Globus pallidus (tissue), 1 donor: Measurements from ENCODE around the gene IL1RL2.

Source experiments
- DNase-seq: peaks from one replicate; pipeline ENCODE4 v3.0.0-alpha.2; 2015; ENCODE audit warnings: low spot score

Gene IL1RL2

DNA sequence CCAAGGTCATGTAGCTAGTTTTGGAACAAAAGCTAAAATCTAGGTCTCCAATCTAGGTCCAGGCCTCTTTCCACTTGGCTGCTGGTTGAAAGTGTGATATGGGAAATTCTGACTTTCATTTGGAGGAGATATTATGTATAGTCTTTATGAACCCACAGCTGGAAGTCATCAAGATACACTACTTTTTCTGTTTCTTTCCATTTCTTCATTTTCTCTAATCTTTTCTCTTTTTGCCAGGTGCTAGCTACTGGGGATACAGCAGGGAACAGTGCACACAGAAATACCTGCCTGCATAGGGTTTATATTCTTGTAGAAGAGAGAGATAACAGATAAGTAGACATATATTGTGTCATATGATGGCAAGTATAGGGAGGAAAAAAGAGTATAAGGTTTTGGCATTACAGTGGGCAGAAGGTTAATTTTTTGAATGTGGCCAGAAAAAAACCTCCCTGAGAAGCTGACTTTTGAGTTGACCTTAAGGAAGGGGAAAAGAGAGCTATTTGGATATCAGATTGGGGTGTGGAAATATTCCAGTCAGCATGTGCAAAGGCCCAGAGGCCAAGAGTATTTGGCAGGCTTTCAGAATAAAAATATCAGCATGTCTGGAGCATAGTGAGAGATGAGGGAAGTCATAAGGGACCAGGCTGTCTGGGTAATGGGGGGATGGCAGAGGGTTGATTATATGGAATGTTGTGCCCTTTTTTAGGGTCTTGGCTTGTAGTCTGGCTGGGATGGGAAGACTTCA lies 28.6 kb upstream of the IL1RL2 start:
- no peak for DNase-seq

GRCh38 chr2:102159295-102159694 lies 27.5 kb upstream of the IL1RL2 start:
- DNase-seq, result no peak

- peak; percentile 13 for DNase-seq
These were observed 20.5 kb upstream of the IL1RL2 start for GRCh38 chr2:102166189-102166845.

- DNase-seq, result no peak
These were observed 18.6 kb upstream of the IL1RL2 start for GRCh38 chr2:102168026-102168771.

DNA sequence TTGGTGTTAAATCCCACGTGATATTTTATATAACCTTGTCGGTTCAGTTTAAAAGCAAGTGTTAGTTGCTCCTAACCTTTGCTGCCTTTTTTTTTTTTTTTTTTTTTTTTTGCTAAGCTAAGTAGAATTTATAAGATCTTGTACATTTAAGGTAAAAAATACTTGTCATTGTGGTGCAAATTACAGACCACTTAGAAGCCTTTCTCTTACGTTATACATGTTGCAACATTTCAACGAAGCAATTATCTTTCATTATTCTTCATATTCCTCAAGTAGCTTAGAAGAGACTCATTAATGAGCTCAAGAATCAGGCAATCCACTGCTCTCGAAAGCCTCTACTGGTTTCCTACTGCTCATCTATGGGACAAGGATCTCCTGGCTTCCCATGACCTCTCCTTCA lies 14.9 kb upstream of the IL1RL2 start:
- no peak for DNase-seq

GRCh38 chr2:102172745-102173144 lies 14.1 kb upstream of the IL1RL2 start:
- DNase-seq, result no peak

GRCh38 chr2:102176172-102176571 lies 10.7 kb upstream of the IL1RL2 start:
- no peak for DNase-seq

- no peak for DNase-seq
These were observed 8.9 kb upstream of the IL1RL2 start for GRCh38 chr2:102177814-102178478.

DNA sequence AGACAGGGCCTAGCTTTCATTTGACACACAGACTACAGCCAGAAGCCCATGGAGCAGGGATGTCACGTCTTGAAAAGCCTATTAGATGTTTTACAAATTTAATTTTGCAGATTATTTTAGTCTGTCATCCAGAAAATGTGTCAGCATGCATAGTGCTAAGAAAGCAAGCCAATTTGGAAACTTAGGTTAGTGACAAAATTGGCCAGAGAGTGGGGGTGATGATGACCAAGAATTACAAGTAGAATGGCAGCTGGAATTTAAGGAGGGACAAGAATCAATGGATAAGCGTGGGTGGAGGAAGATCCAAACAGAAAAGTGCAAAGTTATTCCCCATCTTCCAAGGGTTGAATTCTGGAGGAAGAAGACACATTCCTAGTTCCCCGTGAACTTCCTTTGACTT lies 7.8 kb upstream of the IL1RL2 start:
- no peak for DNase-seq

- DNase-seq, result no peak
These were observed 6.8 kb upstream of the IL1RL2 start for GRCh38 chr2:102179788-102180686.

DNA sequence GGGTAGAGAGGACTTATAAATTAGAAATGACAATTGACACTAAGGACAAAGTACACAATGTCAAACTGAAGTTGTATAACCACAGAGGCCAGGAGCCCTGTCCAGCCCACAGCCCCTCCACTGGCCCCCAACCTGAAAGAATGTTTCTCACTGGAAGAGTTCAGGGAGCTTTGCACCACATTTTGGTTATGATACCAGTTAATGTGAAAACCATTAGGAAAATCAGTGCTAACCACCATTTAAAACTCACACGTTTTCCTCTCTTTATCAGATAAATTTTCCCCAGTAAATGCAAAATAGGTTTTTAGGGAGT lies 6.2 kb upstream of the IL1RL2 start:
- no peak for DNase-seq

DNA sequence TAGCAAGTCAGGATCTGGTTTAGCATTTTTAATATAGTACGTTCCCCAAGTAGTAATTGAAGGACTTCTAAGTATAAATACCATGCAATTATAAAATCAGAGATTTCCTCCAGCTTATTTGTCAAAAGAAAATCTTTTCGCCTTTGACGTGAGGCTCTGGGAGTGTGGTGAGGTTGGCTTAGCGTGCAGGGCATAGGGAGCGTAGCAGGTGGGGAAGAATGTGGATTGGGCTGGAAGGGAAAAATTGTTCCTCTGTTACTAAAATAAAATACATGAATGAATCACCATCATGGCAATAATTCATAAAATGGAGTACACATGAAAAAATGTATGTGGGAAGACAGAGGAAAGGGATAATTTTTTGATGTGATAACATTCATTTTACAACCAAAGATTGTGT lies 5.4 kb upstream of the IL1RL2 start:
- no peak for DNase-seq

DNA sequence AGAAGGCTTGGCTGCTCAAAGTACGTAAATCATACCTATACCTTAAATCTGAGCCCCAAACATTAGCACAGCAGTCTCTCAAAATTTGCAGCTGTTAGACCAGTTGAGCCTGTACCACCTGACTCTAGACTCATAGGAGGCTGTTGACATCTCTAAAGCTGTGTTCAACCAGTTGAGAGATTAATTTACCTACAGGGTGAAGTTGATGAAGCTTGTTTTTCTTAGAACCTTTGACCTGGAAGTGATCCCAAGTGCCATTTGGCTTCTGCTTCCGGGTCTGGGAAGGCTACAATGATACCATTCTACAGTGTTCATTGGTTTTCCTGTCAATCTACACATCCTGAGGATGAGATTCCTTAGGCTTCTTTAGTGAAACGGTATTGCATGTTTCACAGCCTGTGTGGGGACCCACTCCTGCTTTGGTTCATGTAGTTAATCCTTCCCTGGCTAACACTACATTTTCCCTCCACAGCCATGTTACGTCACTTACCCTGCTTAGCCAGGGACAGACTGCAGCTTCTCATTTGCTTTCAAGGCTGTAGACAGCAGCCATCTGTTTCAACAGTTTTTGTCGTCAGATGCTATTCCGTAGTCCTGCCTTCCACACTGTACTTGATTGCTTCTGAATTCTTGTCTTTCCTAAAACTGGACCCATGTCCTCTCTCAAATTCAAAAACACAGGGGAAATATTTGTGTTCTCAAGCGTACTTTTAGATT lies 4.7 kb upstream of the IL1RL2 start:
- no peak for DNase-seq

DNA sequence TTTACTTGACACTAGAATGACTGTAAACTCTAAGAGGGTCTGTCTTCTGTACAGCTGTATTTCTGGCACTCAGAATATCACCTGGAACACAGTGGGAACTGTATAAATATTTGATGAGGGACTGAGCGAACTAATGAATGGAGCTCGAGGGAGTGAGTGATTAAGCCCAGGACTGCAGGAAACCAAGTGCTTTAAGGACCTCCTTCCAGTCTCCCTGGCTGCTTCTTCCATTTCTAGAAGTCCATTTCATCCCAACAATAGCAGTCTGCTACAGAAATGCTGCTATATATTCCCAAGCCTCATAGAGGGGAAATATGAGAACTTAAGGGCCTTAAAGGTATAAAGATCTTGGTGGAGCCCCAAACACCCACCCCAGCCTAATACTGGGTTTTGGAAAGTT lies 2.8 kb upstream of the IL1RL2 start:
- DNase-seq, result no peak

DNA sequence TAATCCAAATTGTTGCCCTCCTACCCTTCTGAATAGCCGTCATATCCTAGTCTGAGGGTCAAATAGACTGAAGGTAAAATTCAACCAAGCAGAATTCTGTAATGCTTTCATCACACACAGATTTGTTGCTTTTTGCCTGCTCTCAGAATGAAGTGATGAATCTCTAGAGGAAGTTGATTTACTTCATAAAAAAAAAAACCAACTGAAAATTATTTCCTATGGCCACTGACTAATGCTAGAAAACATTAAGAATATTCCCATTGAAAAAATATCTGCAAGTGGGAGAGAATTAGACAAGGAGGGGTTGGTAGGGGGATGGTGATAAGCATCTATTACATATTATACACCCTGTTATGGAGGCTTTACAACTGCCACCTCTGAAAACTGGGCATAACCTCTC lies 2.3 kb upstream of the IL1RL2 start:
- DNase-seq, result no peak

- DNase-seq, result peak; percentile 3
These were observed 1.5 kb upstream of the IL1RL2 start for GRCh38 chr2:102185347-102185746.

GRCh38 chr2:102187496-102188150 lies 800 bp downstream of the IL1RL2 start:
- DNase-seq, result peak; percentile 16

DNA sequence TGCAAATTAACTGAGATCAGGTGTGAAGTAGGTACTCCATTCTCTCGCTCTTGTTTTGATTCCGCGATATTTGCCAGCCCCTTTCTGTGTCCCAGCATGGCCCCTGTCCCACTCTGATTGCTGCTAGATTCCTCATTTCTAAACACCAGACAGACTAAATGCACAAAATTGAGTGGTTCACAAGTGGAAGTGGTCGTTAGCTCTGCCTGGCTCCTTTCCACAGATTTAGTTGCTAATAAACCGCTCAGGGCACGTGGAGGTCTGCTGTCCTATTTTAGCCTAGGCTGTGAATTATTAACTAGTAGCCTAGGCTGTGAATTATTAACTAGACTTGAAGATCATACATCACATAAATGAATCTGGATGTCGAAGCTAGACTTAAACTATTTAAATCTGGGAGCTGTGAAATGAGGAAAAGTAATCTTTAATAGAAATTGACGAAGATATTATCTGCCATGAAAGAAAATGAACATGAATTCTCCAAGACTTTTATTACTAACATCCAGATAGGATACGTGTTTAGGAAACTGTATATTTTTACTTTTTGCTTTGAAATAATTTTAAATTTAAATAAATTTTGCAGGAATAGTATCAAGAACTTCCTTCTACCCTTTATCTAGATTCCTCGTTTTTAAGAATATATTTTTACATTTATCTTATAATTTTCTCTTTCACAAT lies 3.7 kb downstream of the IL1RL2 start:
- DNase-seq, result no peak

DNA sequence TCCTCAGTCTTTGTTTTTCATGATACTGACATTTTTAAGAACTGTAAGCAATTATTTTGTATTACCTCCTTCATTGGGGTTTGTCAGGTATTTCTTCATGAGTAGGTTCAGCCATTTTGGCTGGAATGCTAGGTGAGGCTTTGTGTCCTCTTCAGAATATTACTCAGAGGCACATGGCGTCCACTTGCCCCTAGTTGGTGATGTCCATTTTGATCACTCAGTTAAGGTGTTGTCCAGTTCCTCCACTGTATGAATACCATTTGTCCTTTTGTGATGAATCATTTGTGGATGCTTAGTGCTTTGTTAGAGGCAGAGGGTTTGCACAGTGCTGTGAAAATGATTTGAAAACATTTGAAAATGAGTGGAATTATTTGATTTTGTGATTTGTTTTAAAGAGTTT lies 4.7 kb downstream of the IL1RL2 start:
- no peak for DNase-seq

DNA sequence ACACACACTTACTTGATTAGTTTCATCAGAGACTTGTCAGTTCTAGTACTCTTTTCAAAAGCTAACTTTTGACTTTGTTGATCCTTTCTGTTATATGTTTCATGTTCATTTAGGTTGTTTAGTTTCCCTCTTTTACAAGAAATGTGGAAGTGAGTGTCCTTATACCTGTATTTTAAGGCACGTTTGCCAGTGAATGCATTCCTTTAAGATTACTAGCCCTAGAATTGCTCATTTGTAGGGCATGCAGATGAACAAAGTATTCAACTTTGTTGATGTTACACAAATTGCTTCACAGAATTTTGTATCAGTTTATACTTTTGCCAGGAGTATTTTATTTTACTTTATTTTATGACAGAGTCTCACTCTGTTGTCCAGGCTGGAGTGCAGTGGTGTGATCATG lies 6.3 kb downstream of the IL1RL2 start:
- no peak for DNase-seq
